Measurements from ENCODE around the gene MYH16. TPM values are rescaled to one million over a fixed set of nuclear protein-coding genes. Genes with fewer than 3 reads are reported as not detected.

The MYH16 gene
- total and polyA plus RNA-seq, 2 donors (not counting 1 experiment from before 2014, with no cell fraction given): not detected

GRCh38 chr7:99312316-99313203 is 39.9 kb downstream of the MYH16 start:
- H3K79me2 ChIP-seq (ENCODE audit: control insufficient read depth, insufficient read depth, low read length): no peaks in the 10 kb centered on the region
- H4K20me1 ChIP-seq (ENCODE audit: control insufficient read depth, insufficient read depth, low read length, poor library complexity, severe bottlenecking): no peaks in the 10 kb centered on the region
- H3K36me3 ChIP-seq (replicated peaks in 1 of 2; ENCODE audit: control extremely low read depth in 1 of 2, control insufficient read depth in 1 of 2, extremely low read depth in 1 of 2, insufficient read depth in 2 of 2, low read length in 1 of 2): no peaks in the 10 kb centered on the region
- H3K4me2 ChIP-seq (replicated peaks; ENCODE audit: low read depth, low read length, poor library complexity, severe bottlenecking): peak overlapping the region; percentile 48
- Mint-ChIP-seq H3K9me3 (ENCODE audit: insufficient read depth) (peaks cover 2% of the 10 kb centered on the region), H3K4me1 (peaks cover 4% of the 10 kb centered on the region), H3K27me3 (peaks cover 3% of the 10 kb centered on the region), H3K27ac (no peak overlapping the region), H3K4me3 (peak overlapping the region; percentile 14)
- H3K27ac ChIP-seq (ENCODE audit: low read length in 2 of 2): no peak overlapping the region
- peak overlapping the region; percentile 42 for H3K9ac ChIP-seq (ENCODE audit: low read length)
- H2AFZ ChIP-seq (ENCODE audit: insufficient read depth, low read depth, low read length, poor library complexity, severe bottlenecking): peak overlapping the region; percentile 56
- peaks cover 0 to 3% (median 0%) of the 10 kb centered on the region in 4 experiments for H3K27me3 ChIP-seq (replicated peaks in 1 of 4; ENCODE audit: control extremely low read depth in 1 of 4, control insufficient read depth in 3 of 4, insufficient read depth in 4 of 4, low read length in 3 of 4)
- POLR2A ChIA-PET: no interaction called here
- H3K9me3 ChIP-seq (ENCODE audit: control extremely low read depth in 1 of 3, control insufficient read depth in 2 of 3, insufficient read depth in 1 of 3, low read length in 2 of 3): peaks cover 0 to 12% (median 0%) of the 10 kb centered on the region in 3 donors
- H3K4me3 ChIP-seq (ENCODE audit: control extremely low read depth in 1 of 5, extremely low read depth in 1 of 5, insufficient read depth in 1 of 5, low read depth in 2 of 5, low read length in 4 of 5): peak overlapping the region in 2 of 5 experiments; percentile 39 to 40
- ATAC-seq (ENCODE audit: low read depth) (peak; percentile 68), DNase-seq (peak; percentile 77)
- CTCF ChIA-PET: interaction anchor here (0.6 to 6.6 kb wide), 9 partner anchors 9 to 878 kb away, joined by 3 to 113 read pairs (median 4); no protein-coding TSS in a partner anchor
- intact Hi-C loops (cut with micrococcal nuclease): loop anchor here (10.0 kb wide), 1 partner anchor 438 kb away; the partner anchor contains the start of genes TMEM130 and TRRAP
- TF ChIP-seq, protein P1, sequence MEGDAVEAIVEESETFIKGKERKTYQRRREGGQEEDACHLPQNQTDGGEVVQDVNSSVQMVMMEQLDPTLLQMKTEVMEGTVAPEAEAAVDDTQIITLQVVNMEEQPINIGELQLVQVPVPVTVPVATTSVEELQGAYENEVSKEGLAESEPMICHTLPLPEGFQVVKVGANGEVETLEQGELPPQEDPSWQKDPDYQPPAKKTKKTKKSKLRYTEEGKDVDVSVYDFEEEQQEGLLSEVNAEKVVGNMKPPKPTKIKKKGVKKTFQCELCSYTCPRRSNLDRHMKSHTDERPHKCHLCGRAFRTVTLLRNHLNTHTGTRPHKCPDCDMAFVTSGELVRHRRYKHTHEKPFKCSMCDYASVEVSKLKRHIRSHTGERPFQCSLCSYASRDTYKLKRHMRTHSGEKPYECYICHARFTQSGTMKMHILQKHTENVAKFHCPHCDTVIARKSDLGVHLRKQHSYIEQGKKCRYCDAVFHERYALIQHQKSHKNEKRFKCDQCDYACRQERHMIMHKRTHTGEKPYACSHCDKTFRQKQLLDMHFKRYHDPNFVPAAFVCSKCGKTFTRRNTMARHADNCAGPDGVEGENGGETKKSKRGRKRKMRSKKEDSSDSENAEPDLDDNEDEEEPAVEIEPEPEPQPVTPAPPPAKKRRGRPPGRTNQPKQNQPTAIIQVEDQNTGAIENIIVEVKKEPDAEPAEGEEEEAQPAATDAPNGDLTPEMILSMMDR (IDR thresholded peaks at IDR 0.05): peak; percentile 91
- TF ChIP-seq EZH2 (IDR thresholded peaks at IDR 0.05; ENCODE audit: borderline replicate concordance, insufficient read depth, low read depth, low read length, poor library complexity, severe bottlenecking): no peak
- 40% methylated on average over 9 of the region's 16 CpGs for WGBS (ENCODE audit: insufficient coverage)
- H3K4me1 ChIP-seq (ENCODE audit: control insufficient read depth in 2 of 2, insufficient read depth in 2 of 2, low read length in 2 of 2): peaks cover 0 to 8% of the 10 kb centered on the region in 2 donors

All from B cell (primary cell).